ENCODE data around the gene VAT1L.

- TF ChIP-seq POLR2A (IDR thresholded peaks at IDR 0.05; ENCODE audit: low read length) (no peak), GATA1 (IDR thresholded peaks at IDR 0.05; ENCODE audit: low read depth, low read length) (no peak)
These were observed 121.7 kb downstream of the VAT1L start for GRCh38 chr16:77910021-77910420.
